Right ventricle myocardium superior (tissue), 1 donor: ENCODE data around the gene PPP1R14C. TPM values are rescaled to one million over a fixed set of nuclear protein-coding genes. Genes with fewer than 3 reads are reported as not detected.
"Not testable (repeated sequence)": the region's sequence is repeated elsewhere in the genome, so short reads cannot be mapped to it uniquely, and the experiment has no call there.

Experiments
- ATAC-seq: fragments of 200-7000 bp; cut with Tn5 transposase; one replicate; pipeline ENCODE4 v1.9.1; 2020; ENCODE audit warnings: mild to moderate bottlenecking; ENCODE audit not compliant: poor library complexity
- DNase-seq: peaks from one replicate; pipeline ENCODE4 v3.0.0-alpha.2; 2020
- intact Hi-C: fragments of 100-400 bp; cut with DNase I; formaldehyde crosslinking; loops from one replicate; pipeline ENCODE4 v1.11.2; 2022
- total RNA-seq: library from RNA; stranded (reverse); fragmentation: NEBNext Ultra II Directional; extraction: Animal tissue kit (Norgen Biotek cat#: 25700); gene quantifications from one replicate; pipeline ENCODE4 v1.2.1, GENCODE V29; 2021
- donor health status: DM: no; HTN: yes; CAD: no; lungs with severe emphysema.

PPP1R14C gene
- total RNA-seq, 1 donor from 2014 or later, result 131 TPM

DNA sequence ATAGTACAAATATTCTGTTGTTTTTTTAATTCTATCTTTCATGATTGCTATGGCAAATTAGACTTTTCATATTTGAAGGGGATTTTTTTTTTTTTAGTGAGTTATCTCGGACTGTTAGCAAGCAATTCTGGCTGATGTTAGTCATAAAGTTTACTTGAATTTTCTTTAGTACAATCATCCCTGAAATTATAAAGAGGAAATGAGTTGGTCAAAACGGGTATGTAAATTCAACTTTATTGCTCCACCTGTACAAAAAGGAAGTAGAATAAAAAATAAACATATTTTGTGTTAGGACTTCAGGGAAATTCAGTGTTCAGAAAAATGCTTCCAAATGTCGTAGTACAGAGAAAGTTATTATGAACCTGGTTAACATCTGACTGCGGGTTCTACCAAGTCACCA is 40.3 kb downstream of the PPP1R14C start:
- ATAC-seq (no peak), DNase-seq (no peak)
- intact Hi-C loops, result no loop called here

DNA sequence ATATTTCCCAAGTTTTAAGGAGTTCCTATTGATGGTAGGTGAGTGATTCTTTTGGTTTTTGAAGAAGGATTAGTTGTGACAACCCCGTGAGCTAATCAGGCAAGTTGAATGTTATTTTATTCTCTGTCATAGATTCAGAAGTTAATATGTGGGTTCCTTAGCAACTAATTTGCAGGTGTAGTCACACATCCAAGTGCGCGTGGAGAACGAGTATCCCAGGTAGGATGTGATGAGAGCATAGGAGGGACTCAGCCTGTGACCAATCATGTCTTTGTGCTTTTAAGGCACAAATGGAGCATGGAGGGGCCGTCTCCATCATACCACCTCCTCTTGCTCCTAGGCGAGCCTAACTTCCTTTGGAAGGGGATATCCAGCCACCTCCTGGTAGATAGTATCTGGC is 41.1 kb downstream of the PPP1R14C start:
- intact Hi-C loops, result no loop called here
- no peak for DNase-seq
- no peak for ATAC-seq

DNA sequence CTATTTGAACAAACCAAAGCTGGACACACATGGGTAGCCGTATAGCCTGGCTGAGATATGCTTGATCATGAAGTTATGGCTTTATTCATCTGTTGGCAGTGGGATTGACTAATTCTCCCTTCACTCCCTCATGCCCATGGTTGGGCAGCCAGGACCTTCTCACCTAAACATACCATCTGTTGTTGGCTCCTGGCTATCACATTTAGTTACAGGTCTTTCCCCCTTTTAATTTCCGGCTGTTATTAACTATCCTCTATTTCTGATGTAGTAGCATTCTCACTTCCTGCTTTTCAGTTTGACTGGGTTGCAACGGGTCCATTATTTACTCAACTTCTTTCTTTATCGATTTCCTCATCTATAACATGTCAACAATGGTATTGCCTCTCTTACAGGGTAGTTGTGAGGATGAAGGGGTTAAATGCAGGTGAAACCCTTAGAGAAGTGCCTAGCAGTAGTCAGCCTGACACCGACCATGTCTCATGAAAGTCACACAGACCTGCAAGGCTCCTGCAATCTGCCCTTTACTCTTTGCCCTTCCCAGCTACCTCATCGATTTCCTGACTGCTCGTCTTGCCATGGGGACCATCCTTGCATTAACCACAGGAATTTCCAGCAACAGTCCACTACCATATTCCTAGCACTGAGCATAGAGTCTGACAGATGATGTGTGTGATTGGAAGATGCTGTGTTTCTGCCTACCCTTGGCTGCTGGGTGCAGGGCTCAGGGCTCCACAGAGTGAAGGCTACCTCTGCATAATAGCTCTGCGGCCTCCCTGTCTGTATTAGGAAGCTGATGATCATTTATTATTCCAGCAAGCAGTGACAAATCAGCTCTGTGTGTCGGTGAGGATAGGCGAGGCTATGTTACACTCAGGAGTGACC is 42.2 kb downstream of the PPP1R14C start:
- intact Hi-C loops, result no loop called here

DNA sequence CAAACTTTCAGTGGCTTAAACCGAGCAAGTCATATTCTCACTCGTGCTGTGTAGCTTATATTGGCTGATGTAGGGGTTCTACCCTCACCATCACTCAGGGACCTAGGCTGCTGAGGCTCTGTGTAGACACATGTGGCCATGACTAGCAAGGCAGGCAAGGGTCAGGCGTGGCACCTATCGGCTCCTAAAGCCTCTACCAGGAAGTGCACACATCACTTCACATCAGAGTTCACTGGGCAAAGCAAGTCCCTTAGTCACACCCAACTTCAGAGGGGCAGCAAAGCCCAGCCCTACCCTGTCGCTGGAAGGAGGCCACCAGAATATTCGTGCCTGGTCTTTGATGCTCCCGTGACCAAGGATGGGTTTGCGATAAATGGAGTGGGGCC is 42.9 kb downstream of the PPP1R14C start:
- ATAC-seq (no peak), DNase-seq (no peak)
- intact Hi-C loops, result no loop called here

More for the DNA sequence above, 42.2 kb downstream of the PPP1R14C start:
- DNase-seq, result no peak
- ATAC-seq, result no peak

DNA sequence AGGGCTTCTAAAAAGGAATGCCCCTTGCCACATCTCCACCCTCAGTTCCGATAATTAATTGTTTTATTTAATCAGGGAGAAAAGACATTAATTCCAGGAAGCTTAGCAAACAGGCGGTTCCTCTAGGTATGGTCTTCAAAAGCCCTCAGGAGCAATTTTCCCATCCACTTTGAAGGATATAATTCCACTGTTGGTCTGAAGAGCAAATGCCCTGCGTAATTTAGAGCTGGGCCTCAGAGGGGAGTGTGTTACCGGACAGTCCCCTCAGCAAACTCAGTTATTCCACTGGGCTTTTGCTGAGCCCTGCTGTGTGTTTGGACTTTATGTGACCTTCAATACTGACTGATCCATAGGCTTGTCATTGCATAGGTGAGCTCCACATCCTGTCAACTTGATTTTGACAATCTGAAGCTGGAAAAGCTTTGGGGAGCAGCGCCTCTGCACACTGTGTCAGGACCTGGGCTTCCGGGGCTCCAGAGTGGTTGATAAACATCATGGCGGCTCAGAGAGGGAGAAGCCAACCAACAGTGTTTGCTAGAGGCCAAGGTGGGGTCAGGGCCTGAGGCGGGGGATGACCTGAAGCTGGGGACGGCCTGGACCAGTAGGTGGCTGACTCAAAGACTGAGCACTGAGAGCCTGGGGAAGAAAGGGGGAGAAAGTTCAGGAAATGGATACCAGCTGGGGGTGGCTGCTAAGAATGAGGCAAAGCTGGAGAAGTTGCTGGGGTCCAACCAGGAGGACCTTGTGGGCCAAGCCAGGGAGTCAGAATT is 43.5 kb downstream of the PPP1R14C start:
- no peak for ATAC-seq
- intact Hi-C loops, result no loop called here
- DNase-seq, result no peak

DNA sequence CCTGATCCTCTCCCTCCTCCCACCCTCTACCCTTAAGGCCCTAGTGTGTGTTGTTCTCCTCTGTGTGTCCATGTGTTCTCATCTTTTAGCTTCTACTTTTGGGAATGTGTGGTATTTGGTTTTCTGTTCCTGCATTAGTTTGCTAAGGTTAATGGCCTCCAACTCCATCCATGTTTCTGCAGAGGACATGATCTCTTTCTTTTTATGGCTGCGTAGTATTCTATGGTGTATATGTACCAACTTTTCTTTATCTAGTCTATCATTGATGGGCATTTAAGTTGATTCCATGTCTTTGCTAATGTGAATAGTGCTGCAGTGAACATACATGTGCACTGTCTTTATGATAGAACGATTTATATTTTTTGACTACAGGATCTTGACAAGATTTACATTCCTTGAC is 44.6 kb downstream of the PPP1R14C start:
- ATAC-seq, DNase-seq, intact Hi-C loops: not testable (repeated sequence)

DNA sequence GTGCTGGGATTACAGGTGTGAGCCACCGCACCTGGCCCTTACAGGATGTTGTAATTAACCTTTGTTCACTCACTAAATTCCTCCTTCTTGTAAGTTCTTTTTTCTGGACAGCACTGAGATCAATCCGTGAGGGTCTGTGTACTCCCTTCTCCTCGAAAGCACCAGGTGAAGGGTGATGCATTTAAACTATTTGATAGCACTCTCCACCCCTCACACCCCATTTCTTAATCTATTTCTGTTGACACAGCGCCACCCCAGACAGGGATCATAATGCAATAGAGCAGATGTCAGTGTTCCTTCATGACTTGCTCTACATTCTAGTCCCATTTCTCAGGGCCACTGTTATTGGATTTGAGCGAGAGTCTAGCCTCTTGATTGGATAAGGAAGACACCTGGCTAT is 46.3 kb downstream of the PPP1R14C start:
- intact Hi-C loops, result no loop called here
- no peak for ATAC-seq
- DNase-seq, result no peak

DNA sequence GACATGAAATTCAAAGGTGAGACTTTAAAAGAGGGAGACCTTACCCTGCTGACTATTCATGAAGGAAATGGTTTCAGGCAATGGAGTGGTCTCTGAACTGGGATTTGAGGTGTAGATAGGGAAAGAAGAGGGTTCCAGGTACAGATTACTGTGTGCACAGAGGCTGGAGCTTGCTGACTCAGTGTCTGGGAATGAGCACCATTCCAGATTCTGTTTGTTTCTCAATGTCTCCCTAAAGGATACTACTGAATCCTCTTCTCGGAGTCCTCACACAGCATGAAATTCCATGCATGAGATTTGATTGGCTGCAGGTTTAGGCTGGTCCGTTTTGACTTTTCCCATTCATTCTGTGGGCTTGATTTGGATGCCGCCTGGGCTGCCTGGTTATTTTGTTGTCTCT is 49.0 kb downstream of the PPP1R14C start:
- intact Hi-C loops, result no loop called here
- DNase-seq (no peak), ATAC-seq (no peak)

DNA sequence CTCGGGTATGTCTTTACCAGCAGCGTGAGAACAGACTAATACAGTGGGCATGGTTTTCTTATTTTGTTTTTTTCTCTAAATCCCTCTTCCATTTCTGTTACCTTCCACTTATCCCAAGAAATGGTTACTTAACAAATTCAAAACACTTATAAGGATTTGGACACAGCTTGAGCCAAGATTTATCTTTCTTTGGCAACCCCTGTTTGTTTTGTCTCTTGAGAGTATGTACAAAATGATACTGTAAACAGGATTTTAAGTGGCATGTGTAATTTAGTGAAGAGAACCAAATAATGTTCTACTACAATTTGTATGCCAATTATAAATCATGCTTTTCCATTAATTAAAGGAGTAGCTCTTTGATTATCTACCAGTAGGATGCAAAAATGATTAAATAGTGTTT is 51.4 kb downstream of the PPP1R14C start:
- intact Hi-C loops, result no loop called here
- ATAC-seq (no peak), DNase-seq (no peak)

DNA sequence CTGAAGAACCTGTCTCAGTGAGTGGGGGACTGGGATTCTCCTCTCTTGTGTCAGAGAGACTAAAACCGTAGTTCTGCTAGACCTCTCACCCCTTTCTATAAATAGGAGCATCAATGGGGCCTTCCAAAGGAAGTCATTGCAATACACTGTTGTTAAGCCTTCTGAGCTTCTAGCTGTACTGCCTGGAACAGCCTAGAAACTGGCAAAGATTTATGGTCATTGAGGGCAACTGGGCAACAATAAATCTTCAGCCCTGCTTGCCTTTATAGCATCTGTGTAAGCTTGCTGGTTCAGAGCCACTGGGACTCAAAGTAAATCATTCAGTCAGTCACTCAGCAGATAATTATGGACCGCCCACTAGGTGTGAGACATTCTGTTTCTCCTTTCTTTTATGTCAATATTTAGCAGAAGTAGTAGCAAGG is 53.2 kb downstream of the PPP1R14C start:
- intact Hi-C loops, result no loop called here
- ATAC-seq (peak; percentile 53), DNase-seq (no peak)

DNA sequence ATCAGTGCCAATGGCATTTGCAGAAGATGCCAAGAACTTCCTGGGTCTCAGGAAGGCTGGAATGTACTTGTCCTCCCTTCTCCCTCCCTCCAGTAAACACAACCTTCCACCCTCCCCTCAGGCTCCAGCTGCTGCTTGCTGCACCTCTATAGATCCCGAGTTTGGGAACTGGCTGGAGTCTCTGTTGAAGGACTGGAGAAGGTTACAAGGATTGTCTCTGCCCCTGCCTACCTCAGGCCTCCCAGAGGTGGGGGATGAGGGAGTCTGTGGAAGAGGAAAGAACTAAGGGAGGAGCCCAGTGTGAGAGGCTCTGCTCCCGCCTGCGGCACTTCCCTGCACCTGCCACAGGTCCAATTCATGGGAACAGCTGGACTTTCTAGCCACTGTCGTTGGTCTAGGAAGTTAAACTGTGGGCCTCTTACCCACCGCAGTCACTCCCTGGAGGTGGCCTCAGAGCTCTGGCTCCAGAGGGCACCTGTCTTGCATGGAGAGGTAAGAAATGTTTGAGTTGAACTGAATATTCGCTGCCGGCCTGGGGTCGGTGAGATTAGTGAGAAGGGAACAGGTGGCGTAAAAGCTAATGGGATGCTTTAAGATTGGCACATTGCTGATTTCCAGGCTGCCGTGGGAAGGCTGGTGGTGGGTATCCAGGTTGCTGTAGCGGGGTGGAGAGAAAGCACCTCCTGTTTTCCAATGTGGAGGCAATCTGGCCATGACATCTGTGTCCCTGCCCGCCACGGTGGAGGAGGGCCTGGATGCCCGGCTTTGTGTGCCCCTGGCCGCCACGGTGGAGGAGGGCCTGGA is 54.3 kb downstream of the PPP1R14C start:
- no peak for DNase-seq
- intact Hi-C loops, result no loop called here
- peak; percentile 42 for ATAC-seq

DNA sequence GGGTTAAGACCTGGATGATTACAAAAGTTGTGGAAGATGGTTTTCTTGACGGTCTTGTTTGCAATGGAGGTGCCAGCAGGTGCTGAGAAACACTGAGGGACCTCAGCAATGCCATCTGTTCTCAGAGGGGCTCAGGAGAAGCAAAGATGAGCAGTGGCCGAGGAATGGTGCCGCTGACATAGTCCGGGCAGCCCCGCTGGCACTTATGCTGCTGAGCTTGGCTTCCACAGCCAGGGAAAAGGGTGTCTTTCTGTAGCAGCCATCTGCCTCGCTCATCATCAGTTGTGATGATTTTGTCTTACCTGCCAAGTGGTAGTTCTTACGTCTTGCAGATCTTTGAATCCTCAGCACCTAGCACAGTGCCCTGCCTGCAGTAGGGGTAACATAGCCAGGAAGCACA is 55.7 kb downstream of the PPP1R14C start:
- ATAC-seq (no peak), DNase-seq (no peak)
- intact Hi-C loops, result no loop called here

DNA sequence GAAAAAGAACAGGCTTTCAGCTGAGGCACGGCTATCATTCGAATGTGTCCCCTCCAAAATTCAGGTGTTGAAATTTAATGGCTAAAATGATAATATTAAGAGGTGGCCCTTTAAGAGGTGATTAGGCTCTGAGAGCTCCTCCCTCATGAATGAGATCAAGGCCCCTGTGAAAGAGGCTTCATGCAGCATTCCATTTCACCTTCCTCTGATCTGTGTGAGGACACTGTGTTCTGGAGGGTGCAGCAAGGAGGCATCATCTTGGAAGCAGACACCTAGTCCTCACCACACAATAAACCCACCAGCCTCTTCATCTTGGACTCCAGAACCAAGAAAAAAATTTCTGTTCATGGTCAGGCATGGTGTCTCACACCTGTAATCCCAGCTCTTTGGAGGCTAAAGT is 56.4 kb downstream of the PPP1R14C start:
- DNase-seq (no peak), ATAC-seq (peak; percentile 48)
- intact Hi-C loops, result no loop called here

DNA sequence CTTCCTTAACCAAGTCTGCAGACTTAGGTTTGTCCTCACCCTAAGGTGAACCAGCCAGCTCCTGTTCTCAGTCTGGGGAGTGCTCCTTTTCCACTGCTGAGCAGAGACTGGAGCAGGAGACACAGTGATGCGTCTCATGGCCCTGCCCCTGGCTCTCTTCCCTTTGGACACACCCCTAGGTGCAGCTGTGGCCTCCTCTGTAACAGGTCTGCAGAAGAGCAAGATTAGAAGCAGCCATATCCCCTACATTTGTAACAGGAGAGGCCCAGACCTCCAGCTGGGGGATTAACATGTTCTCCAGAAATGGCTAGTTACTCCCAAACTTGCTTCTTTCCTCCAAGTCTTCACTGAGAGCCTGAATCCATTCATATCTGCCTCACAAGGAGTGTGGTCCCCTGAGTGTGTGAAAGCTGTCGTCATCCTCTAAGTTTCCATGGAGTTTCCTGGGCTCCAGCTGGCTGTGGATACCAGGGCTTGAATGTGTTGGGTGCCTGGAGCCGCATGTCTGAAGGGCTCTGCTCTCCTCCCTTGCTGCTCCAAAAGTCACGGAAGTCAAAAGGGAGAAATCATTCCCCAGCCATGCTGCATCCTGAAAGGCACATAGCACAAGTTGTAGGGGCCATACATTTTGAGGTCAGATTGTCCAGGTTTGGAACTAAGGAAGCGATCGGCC is 57.7 kb downstream of the PPP1R14C start:
- DNase-seq, result no peak
- intact Hi-C loops, result no loop called here
- ATAC-seq, result no peak

DNA sequence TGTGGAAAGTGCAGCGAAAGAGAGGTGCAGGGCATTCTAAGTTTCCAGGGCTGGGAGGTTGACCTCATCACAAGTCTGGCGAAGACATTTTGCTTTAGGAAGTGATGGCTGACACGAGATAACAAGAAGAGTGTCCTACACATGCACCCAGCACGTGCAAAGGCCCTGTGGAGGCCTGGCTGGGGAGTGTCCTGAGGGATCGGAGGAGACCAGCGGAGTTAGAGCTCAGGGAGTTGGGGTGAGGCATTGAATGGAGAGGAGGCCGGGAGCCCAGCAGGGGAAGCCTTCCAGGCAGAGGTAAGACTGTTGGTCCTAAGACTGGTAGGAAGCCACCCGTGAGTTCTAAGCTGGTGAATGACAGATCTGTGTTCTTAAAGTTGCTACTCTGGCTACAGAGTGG is 58.4 kb downstream of the PPP1R14C start:
- ATAC-seq, result no peak
- DNase-seq, result no peak
- intact Hi-C loops, result no loop called here

DNA sequence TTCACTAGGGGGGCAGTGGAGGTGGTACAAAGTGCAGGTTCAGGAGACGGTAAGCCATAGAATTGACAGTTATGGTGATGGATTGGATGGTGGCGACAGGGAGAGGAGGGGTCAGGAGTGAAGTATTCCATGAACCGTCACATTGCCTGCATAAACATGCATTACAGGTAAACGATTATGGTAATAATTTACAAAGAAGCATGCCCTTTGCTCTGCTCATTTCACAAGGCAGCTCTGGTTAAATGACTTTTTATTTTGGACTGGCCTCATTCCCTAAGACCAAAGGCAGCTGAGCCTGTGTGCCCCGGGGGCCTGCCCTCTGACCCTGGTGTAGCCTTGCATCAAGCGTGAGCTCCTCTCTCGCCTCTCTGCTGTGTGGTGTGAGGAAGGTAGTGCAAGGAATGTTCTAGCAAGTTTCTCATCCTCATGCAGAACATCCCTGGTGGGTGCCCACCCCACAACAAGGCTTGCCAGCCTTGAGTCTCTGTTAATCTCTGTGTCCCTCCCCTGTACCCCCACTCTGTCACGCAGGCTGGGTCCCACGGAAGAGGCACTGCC is 59.0 kb downstream of the PPP1R14C start:
- intact Hi-C loops, result no loop called here
- ATAC-seq, result no peak
- no peak for DNase-seq

DNA sequence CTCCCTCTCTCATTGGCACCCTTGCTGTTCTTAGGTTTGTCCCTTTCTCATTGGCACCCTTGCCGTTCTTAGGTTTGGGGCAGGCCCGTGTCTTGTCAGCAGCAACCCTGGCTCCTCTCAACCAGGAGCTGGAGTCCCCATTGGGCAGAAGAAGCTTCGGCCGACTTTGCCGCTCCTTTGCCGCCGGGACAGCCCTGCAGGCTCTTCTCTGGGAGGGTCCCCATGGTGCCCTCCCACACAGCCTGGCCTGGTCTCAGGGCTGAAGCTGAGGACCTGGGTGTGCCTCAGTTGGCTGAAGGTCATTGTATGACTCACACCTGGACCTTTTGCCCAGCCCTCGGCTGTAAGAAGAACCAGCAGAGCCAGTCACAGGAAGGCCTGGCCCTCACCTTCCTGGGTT is 59.6 kb downstream of the PPP1R14C start:
- intact Hi-C loops, result no loop called here
- ATAC-seq, result peak; percentile 19
- no peak for DNase-seq

DNA sequence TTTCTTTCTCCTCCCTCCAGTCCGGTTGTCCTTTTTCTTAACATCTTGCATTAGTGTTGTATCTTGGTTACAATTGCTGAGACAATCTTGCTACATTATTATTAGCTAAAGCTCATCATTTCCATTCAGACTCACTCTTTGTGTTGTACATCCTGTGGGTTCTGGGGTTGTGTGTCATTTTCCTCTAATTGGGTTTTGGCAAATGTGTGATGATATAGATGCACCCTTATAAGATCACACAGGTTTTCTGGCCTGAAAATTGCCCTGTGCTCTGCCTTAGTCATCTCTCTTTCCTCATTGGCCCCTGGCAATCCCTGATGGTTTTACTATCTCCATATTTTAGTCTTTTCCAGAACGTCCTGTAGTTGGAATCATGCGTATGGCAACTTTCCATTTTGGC is 60.1 kb downstream of the PPP1R14C start:
- DNase-seq, result no peak
- intact Hi-C loops, result no loop called here
- ATAC-seq, result no peak

DNA sequence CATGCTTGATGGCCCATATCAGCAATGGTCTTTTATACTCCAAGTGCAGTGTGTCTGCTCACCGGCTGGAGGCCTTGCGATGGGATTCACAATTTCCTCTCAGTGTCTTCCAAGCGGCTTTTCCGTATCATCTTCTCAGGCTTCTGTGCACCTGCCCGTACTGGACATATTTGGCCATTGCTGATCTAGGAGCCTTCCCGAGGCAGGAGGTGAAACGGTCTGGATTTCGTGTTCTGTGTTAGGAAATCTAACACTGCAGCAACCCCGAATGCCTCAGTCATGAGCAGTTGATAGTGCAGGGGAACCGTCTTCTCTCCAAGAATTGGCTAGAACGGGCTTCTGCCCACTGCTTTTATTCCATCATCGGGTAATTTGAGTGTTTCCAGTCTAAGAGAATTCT is 60.5 kb downstream of the PPP1R14C start:
- no peak for DNase-seq
- intact Hi-C loops, result no loop called here
- no peak for ATAC-seq
